ENCODE results near the gene TXNRD1.
"Not testable (repeated sequence)": the region's sequence is repeated elsewhere in the genome, so short reads cannot be mapped to it uniquely, and the experiment has no call there.

The TXNRD1 gene

GRCh38 chr12:104291867-104292524 is 76.4 kb downstream of the TXNRD1 start:
- no peak for DNase-seq (ENCODE audit: low spot score)
- Histone ChIP-seq H3K4me1 (ENCODE audit: insufficient read depth, poor library complexity, severe bottlenecking) (peaks cover 8% of the 10 kb centered on the region), H3K27ac (ENCODE audit: poor library complexity, severe bottlenecking) (no peak overlapping the region), H3K4me3 (ENCODE audit: severe bottlenecking) (no peak overlapping the region), H3K27me3 (ENCODE audit: insufficient read depth, poor library complexity, severe bottlenecking) (no peaks in the 10 kb centered on the region), H3K36me3 (ENCODE audit: low read depth) (peaks cover 86% of the 10 kb centered on the region), H3K9me3 (ENCODE audit: severe bottlenecking) (no peaks in the 10 kb centered on the region)
- no peak for ATAC-seq (ENCODE audit: low read depth)
- no peak for TF ChIP-seq CTCF (IDR thresholded peaks at IDR 0.05; ENCODE audit: poor library complexity, severe bottlenecking)

GRCh38 chr12:104292872-104293794 is 77.6 kb downstream of the TXNRD1 start:
- no peak for DNase-seq (ENCODE audit: low spot score)
- TF ChIP-seq CTCF (IDR thresholded peaks at IDR 0.05; ENCODE audit: poor library complexity, severe bottlenecking) = no peak
- Histone ChIP-seq H3K4me1 (ENCODE audit: insufficient read depth, poor library complexity, severe bottlenecking) (peaks cover 11% of the 10 kb centered on the region), H3K27ac (ENCODE audit: poor library complexity, severe bottlenecking) (no peak overlapping the region), H3K27me3 (ENCODE audit: insufficient read depth, poor library complexity, severe bottlenecking) (no peaks in the 10 kb centered on the region), H3K9me3 (ENCODE audit: severe bottlenecking) (no peaks in the 10 kb centered on the region), H3K4me3 (ENCODE audit: severe bottlenecking) (no peak overlapping the region), H3K36me3 (ENCODE audit: low read depth) (peaks cover 90% of the 10 kb centered on the region)
- ATAC-seq (ENCODE audit: low read depth) = no peak

GRCh38 chr12:104294158-104294859 is 78.7 kb downstream of the TXNRD1 start:
- H3K9me3 ChIP-seq (ENCODE audit: severe bottlenecking); H3K4me3 ChIP-seq (ENCODE audit: severe bottlenecking); ATAC-seq (ENCODE audit: low read depth); DNase-seq (ENCODE audit: low spot score); H3K27me3 ChIP-seq (ENCODE audit: insufficient read depth, poor library complexity, severe bottlenecking); H3K27ac ChIP-seq (ENCODE audit: poor library complexity, severe bottlenecking): not testable (repeated sequence)
- peaks cover 91% of the 10 kb centered on the region for H3K36me3 ChIP-seq (ENCODE audit: low read depth)
- peak; percentile 41 for TF ChIP-seq CTCF (IDR thresholded peaks at IDR 0.05; ENCODE audit: poor library complexity, severe bottlenecking)
- peaks cover 14% of the 10 kb centered on the region for H3K4me1 ChIP-seq (ENCODE audit: insufficient read depth, poor library complexity, severe bottlenecking)

- no peaks in the 10 kb centered on the region for H3K9me3 ChIP-seq (ENCODE audit: severe bottlenecking)
- ATAC-seq (ENCODE audit: low read depth) (peak; percentile 8; the same call in 1 of the 3 replicates), DNase-seq (ENCODE audit: low spot score) (no peak)
- H3K4me1 ChIP-seq (ENCODE audit: insufficient read depth, poor library complexity, severe bottlenecking) = peaks cover 11% of the 10 kb centered on the region
- TF ChIP-seq CTCF (IDR thresholded peaks at IDR 0.05; ENCODE audit: poor library complexity, severe bottlenecking) = no peak
- peaks cover 91% of the 10 kb centered on the region for H3K36me3 ChIP-seq (ENCODE audit: low read depth)
- no peaks in the 10 kb centered on the region for H3K27me3 ChIP-seq (ENCODE audit: insufficient read depth, poor library complexity, severe bottlenecking)
- H3K4me3 ChIP-seq (ENCODE audit: severe bottlenecking) = no peak overlapping the region
- no peak overlapping the region for H3K27ac ChIP-seq (ENCODE audit: poor library complexity, severe bottlenecking)
Measured at GRCh38 chr12:104294927-104295668, 79.5 kb downstream of the TXNRD1 start.
